ENCODE results near the gene PLEKHG1. TPM values are rescaled to one million over a fixed set of nuclear protein-coding genes. Genes with fewer than 3 reads are reported as not detected.

PLEKHG1 gene
- total RNA-seq, 2 donors from 2014 or later, result 1.5 to 2.4 TPM

GRCh38 chr6:150615967-150616366 is 16.3 kb downstream of the PLEKHG1 start:
- H3K36me3 ChIP-seq (ENCODE audit: control insufficient read depth, insufficient read depth, low read length), result no peaks in the 10 kb centered on the region
- no peak for DNase-seq
- no peak overlapping the region for H3K4me3 Mint-ChIP-seq
- H3K36me3 Mint-ChIP-seq (ENCODE audit: low read depth), result no peaks in the 10 kb centered on the region
- H3K4me1 ChIP-seq (ENCODE audit: control insufficient read depth, insufficient read depth, low read length), result no peaks in the 10 kb centered on the region
- H3K9me3 Mint-ChIP-seq, result no peaks in the 10 kb centered on the region
- no peak overlapping the region for H3K27ac ChIP-seq (ENCODE audit: low read depth, low read length)
- peaks cover 11% of the 10 kb centered on the region for H3K4me1 Mint-ChIP-seq
- H3K27me3 ChIP-seq (ENCODE audit: control insufficient read depth, insufficient read depth, low read length, poor library complexity, severe bottlenecking), result no peaks in the 10 kb centered on the region
- TF ChIP-seq CTCF (conservative IDR thresholded peaks at IDR 0.05), result no peak
- H3K27ac Mint-ChIP-seq, result no peak overlapping the region
- H3K9ac ChIP-seq (ENCODE audit: extremely low read depth, low read length, poor library complexity, severe bottlenecking), result no peak overlapping the region
- H3K27me3 Mint-ChIP-seq (ENCODE audit: insufficient read depth), result no peaks in the 10 kb centered on the region
- no peaks in the 10 kb centered on the region for H3K9me3 ChIP-seq (ENCODE audit: control insufficient read depth, low read length)
- no peak overlapping the region for H3K4me3 ChIP-seq (ENCODE audit: low read length)

GRCh38 chr6:150616586-150616985 is 16.9 kb downstream of the PLEKHG1 start:
- H3K9ac ChIP-seq (ENCODE audit: extremely low read depth, low read length, poor library complexity, severe bottlenecking), result no peak overlapping the region
- Mint-ChIP-seq H3K9me3 (no peaks in the 10 kb centered on the region), H3K4me3 (no peak overlapping the region), H3K27me3 (ENCODE audit: insufficient read depth) (no peaks in the 10 kb centered on the region), H3K36me3 (ENCODE audit: low read depth) (no peaks in the 10 kb centered on the region), H3K27ac (no peak overlapping the region), H3K4me1 (peaks cover 11% of the 10 kb centered on the region)
- H3K36me3 ChIP-seq (ENCODE audit: control insufficient read depth, insufficient read depth, low read length), result no peaks in the 10 kb centered on the region
- no peaks in the 10 kb centered on the region for H3K4me1 ChIP-seq (ENCODE audit: control insufficient read depth, insufficient read depth, low read length)
- DNase-seq, result no peak
- H3K9me3 ChIP-seq (ENCODE audit: control insufficient read depth, low read length), result no peaks in the 10 kb centered on the region
- H3K27me3 ChIP-seq (ENCODE audit: control insufficient read depth, insufficient read depth, low read length, poor library complexity, severe bottlenecking), result no peaks in the 10 kb centered on the region
- no peak for TF ChIP-seq CTCF (conservative IDR thresholded peaks at IDR 0.05)
- 91% methylated on average over 2 of the region's 2 CpGs; no CpG with 5 or more reads in 1 of the 2 experiments for WGBS, 2 experiments (ENCODE audit: insufficient coverage in 1 of 2, insufficient read length in 1 of 2)
- no peak overlapping the region for H3K27ac ChIP-seq (ENCODE audit: low read depth, low read length)
- no peak overlapping the region for H3K4me3 ChIP-seq (ENCODE audit: low read length)

- H3K4me3 Mint-ChIP-seq, result no peak overlapping the region
- H3K36me3 ChIP-seq (ENCODE audit: control insufficient read depth, insufficient read depth, low read length), result no peaks in the 10 kb centered on the region
- no peak overlapping the region for H3K4me3 ChIP-seq (ENCODE audit: low read length)
- H3K4me1 ChIP-seq (ENCODE audit: control insufficient read depth, insufficient read depth, low read length), result no peaks in the 10 kb centered on the region
- H3K4me1 Mint-ChIP-seq, result peaks cover 11% of the 10 kb centered on the region
- no peak overlapping the region for H3K27ac Mint-ChIP-seq
- DNase-seq, result no peak
- H3K36me3 Mint-ChIP-seq (ENCODE audit: low read depth), result no peaks in the 10 kb centered on the region
- no peak for TF ChIP-seq CTCF (conservative IDR thresholded peaks at IDR 0.05)
- no peaks in the 10 kb centered on the region for H3K27me3 Mint-ChIP-seq (ENCODE audit: insufficient read depth)
- no peaks in the 10 kb centered on the region for H3K27me3 ChIP-seq (ENCODE audit: control insufficient read depth, insufficient read depth, low read length, poor library complexity, severe bottlenecking)
- H3K9me3 ChIP-seq (ENCODE audit: control insufficient read depth, low read length), result no peaks in the 10 kb centered on the region
- no peaks in the 10 kb centered on the region for H3K9me3 Mint-ChIP-seq
- H3K9ac ChIP-seq (ENCODE audit: extremely low read depth, low read length, poor library complexity, severe bottlenecking), result no peak overlapping the region
- H3K27ac ChIP-seq (ENCODE audit: low read depth, low read length), result no peak overlapping the region
- 91 to 100% methylated on average over 3 of the region's 3 CpGs for WGBS, 2 experiments (ENCODE audit: insufficient coverage in 1 of 2, insufficient read length in 1 of 2)
Measured at GRCh38 chr6:150617062-150617461, 17.4 kb downstream of the PLEKHG1 start.
